ENCODE results near the gene KRT38. TPM values are rescaled to one million over a fixed set of nuclear protein-coding genes. Genes with fewer than 3 reads are reported as not detected.

KRT38 gene
- total and polyA plus RNA-seq, 2 experiments from 2014 or later = not detected

- Histone ChIP-seq H3K4me3 (no peak overlapping the region), H3K9me3 (ENCODE audit: low read depth) (no peaks in the 10 kb centered on the region), H3K4me1 (ENCODE audit: low read depth) (no peaks in the 10 kb centered on the region), H3K27me3 (no peaks in the 10 kb centered on the region), H3K27ac (no peak overlapping the region), H3K36me3 (no peaks in the 10 kb centered on the region)
- no peak for TF ChIP-seq CTCF (IDR thresholded peaks at IDR 0.05; ENCODE audit: low read depth, low read length)
- DNase-seq (ENCODE audit: low read depth in 1 of 2, low spot score in 1 of 2) = no peak
Observed at GRCh38 chr17:41413982-41414381, 26.8 kb downstream of the KRT38 start.

GRCh38 chr17:41413353-41413957, 27.3 kb downstream of the KRT38 start:
- no peaks in the 10 kb centered on the region for H3K9me3 ChIP-seq (ENCODE audit: low read depth)
- no peak overlapping the region for H3K27ac ChIP-seq
- H3K4me3 ChIP-seq = no peak overlapping the region
- peaks cover 2% of the 10 kb centered on the region for H3K27me3 ChIP-seq
- TF ChIP-seq CTCF (IDR thresholded peaks at IDR 0.05; ENCODE audit: low read depth, low read length) = no peak
- H3K36me3 ChIP-seq = no peaks in the 10 kb centered on the region
- no peak for DNase-seq (ENCODE audit: low read depth in 1 of 2, low spot score in 1 of 2)
- H3K4me1 ChIP-seq (ENCODE audit: low read depth) = no peaks in the 10 kb centered on the region

DNA sequence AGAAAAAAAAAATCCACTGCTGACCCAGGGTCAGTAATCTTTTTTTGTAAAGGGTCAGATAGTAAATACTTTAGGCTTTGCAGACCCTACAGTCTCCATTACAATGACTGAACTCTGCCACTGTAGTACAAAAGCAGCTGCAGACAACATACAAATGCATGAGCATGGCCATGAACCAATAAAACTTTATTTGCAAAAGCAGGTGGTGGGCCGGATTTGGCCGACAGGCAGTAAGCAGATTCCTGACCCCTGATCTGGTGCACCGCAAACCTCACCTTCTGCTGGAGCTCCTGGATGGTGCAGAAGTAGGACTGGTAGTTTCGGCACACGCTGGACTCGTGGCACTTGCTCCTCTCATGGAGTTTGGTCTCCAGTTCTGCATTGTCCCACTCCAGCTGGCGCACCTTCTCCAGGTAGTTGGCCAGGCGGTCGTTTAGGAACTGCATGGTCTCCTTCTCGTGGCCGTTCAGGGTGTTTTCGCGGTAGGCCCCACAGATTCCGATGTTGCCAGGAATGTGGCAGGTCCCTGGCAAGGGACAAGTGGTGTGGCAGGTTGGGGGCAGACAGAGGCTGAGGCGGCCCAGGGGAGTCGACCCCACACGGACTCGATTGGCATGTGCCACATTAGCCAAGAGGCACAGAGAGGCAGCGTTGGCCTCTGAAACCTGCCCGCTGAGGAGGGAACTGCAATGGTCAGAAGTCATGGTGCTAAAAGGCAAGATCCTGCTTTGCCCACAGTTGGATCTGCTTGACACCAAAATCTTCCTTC, 29.5 kb downstream of the KRT38 start:
- TF ChIP-seq CTCF (IDR thresholded peaks at IDR 0.05; ENCODE audit: low read depth, low read length) = no peak
- DNase-seq (ENCODE audit: low read depth in 1 of 2, low spot score in 1 of 2) = no peak
- no peaks in the 10 kb centered on the region for H3K9me3 ChIP-seq (ENCODE audit: low read depth)
- H3K36me3 ChIP-seq = no peaks in the 10 kb centered on the region
- peaks cover 2% of the 10 kb centered on the region for H3K27me3 ChIP-seq
- H3K4me1 ChIP-seq (ENCODE audit: low read depth) = no peaks in the 10 kb centered on the region
- no peak overlapping the region for H3K4me3 ChIP-seq
- no peak overlapping the region for H3K27ac ChIP-seq

- peaks cover 6% of the 10 kb centered on the region for H3K4me1 ChIP-seq (ENCODE audit: low read depth)
- peaks cover 5% of the 10 kb centered on the region for H3K27me3 ChIP-seq
- H3K9me3 ChIP-seq (ENCODE audit: low read depth) = no peaks in the 10 kb centered on the region
- no peak for DNase-seq (ENCODE audit: low read depth in 1 of 2, low spot score in 1 of 2)
- TF ChIP-seq CTCF (IDR thresholded peaks at IDR 0.05; ENCODE audit: low read depth, low read length) = no peak
- H3K4me3 ChIP-seq = no peak overlapping the region
- no peaks in the 10 kb centered on the region for H3K36me3 ChIP-seq
- no peak overlapping the region for H3K27ac ChIP-seq
Observed at GRCh38 chr17:41407226-41407625, 33.6 kb downstream of the KRT38 start.

DNA sequence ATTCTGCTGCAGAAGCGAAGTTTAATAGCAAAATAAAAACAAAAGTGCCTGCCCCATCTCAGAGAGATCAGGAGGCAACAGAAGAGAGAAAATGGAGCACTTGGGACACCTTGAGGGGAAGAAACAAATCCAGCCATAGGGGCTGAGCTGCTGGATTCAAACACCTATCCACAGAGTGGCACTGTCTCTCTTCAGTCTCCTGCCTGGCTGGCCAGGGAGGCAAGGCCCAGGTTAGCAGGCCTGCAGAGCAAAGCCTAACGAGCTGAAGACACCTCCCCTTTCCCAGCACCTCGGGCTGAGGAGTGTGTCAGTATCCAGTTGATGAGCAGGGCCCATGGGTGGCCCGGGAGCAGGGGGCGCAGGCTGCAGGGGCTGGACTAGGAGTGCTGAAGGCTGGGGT, 34.6 kb downstream of the KRT38 start:
- no peak overlapping the region for H3K27ac ChIP-seq
- no peak for TF ChIP-seq CTCF (IDR thresholded peaks at IDR 0.05; ENCODE audit: low read depth, low read length)
- DNase-seq (ENCODE audit: low read depth in 1 of 2, low spot score in 1 of 2) = no peak
- H3K4me1 ChIP-seq (ENCODE audit: low read depth) = peaks cover 6% of the 10 kb centered on the region
- no peaks in the 10 kb centered on the region for H3K36me3 ChIP-seq
- peaks cover 5% of the 10 kb centered on the region for H3K27me3 ChIP-seq
- no peaks in the 10 kb centered on the region for H3K9me3 ChIP-seq (ENCODE audit: low read depth)
- no peak overlapping the region for H3K4me3 ChIP-seq
